GM19328 (cell line): ENCODE data around the gene TWSG1.
"Not testable (repeated sequence)": the region's sequence is repeated elsewhere in the genome, so short reads cannot be mapped to it uniquely, and the experiment has no call there.

Experiments
- ATAC-seq: cut with Tn5 transposase; IDR thresholded peaks from one replicate; pipeline ENCODE4 v1.9.1; 2021; ENCODE audit warnings: mild to moderate bottlenecking, moderate library complexity; ENCODE audit not compliant: unreplicated experiment

The TWSG1 gene

DNA sequence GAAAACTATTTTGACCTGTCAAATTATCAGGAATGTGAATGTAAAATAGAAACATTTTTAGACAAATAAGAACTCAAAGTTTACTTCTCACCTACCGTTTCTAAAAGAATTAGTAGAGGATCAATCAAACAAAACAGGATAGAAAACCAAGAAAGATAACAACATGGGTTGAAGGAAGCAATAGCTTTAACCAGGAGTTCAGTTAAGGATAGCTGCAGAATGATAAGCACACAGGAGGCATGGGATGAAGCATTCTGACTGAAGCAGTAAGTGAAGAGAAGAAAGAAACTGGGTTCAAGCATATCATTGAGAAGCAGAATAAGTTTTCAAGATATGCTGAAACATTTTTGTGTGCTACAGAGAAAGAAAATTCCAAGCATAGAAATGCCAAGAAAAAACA is 52.3 kb downstream of the TWSG1 start:
- no peak for ATAC-seq

DNA sequence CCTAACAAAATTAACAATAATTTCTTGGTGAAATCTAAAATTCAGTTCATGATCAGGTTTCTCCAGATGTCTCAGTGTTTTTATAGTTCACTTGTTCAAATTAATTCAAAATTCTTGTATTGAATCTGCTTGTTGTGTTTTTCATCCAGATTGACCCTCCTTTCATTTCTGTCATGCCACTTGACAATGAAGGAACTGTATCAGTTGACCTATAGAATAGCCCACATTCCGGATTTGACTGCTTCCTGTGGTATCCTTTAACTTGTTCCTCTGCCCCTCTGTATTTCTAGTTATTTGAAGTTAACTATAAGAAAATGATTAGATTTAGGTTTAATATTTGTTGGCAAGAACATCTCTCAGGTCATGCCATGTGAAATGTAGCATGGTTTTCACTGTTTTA is 53.3 kb downstream of the TWSG1 start:
- ATAC-seq, result no peak

DNA sequence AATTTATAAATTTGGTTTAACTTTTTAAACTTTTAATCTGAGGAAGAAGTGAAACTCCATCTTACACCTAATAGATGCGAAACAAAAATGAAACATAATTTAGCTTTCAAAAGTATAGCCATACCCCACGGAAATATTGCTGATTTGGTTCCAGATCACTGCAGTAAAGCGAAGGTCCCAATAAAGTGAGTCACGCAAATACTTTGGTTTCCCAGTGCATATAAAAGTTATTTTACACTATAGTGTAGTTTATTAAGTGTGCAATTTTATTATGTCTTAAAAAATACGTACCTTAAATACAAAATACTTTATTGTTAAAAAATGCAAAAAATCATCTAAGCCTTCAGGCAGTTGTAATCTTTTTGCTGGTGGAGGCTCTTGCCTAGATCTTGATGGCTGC is 55.1 kb downstream of the TWSG1 start:
- ATAC-seq, result no peak

DNA sequence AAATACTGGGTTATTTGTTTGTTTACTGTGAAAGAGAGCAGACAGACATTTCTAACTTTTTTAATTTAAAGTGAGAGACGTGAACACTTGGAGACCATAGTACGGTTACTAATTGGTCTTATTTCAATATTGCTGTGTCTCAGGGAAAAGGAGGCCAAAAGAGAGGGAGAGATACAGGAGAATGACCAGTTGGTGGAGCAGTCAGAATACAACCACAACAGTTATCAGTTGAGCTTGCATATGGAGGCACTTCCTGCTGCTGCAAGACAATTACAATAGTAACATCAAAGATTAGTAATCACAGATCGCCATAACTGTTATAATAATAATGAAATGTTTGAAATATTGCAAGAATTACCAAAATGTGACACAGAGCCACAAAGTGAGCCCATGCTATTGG is 58.2 kb downstream of the TWSG1 start:
- ATAC-seq, result no peak

DNA sequence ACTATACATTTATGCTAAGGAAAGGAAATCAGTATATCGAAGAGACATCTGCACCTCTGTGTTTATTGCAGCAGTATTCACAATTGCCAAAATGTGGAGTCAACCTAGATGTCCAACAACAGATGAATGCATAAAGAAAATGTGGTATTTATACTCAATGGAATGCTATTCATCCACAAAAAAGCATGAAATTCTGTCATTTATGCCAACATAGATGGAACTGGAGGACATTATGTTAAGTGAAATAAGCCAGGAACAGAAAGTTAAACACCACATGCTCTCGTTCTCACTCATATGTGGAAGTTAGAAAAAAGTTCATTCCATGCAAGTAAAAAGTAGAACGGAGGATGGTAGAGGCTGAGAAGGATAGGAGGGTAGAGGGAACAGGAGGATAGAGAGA is 59.5 kb downstream of the TWSG1 start:
- ATAC-seq, result no peak

DNA sequence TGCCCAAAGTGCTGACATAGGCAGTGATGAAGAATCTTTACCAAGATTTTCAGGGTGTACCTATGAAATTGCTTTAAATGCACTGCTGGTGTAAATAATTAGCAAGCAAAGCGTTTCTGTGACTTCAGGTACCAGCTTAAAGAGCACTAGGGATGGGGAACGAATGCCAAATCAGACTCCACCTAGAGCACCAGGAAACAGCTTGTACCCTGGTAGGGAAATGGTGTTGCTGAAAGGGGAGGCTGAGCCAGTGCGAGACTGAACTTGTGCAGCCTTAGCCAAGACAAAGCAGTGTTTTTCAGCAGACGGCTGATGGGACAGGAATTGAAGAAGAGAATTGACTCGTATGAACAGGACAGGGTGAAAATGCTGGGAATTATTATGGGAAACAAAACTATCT is 65.6 kb downstream of the TWSG1 start:
- ATAC-seq, result no peak

DNA sequence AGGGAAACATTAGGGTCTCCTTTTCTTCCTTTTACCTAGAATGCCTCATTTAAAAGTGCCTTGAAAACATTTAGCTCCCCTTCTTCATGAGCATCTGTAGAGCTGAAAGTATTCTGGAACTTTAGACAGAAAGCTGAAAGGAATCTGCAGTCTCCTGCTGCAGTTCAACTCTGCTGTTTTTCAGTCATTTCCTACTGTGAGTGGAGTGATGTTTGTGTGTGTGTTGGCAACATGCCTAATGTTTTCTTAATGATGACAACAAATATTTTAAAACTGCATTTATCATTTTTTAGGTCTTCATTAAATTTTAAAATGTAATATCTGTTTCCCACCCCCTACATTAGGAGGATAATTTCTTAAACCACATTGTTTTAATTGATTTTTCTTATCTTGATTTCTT is 66.6 kb downstream of the TWSG1 start:
- no peak for ATAC-seq

DNA sequence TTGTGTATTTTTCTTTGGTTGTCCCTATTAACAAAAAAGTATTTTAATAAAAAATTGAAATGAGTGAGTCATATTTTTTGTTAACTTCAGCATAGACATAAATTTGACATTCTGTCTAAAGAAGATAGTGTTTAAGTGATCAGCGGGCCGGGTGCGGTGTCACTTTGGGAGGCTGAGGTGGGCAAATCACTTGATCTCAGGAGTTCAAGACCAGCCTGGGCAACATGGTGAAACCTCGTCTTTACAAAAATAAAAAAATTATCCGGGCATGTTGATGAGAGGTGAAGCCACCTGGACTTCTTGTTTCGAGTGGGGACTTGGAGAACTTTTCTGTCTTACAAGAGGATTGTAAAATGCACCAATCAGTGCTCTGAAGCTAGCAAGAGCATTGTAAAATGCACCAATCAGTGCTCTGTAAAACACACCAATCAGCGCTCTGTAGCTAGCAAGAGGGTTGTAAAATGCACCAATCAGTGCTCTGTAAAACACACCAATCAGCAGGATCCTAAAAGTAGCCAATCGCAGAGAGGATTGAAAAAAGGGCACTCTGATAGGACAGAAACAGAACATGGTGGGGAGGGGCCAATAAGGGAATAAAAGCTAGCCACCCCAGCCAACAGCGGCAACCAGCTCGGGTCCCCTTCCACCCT is 67.9 kb downstream of the TWSG1 start:
- not testable (repeated sequence) for ATAC-seq

DNA sequence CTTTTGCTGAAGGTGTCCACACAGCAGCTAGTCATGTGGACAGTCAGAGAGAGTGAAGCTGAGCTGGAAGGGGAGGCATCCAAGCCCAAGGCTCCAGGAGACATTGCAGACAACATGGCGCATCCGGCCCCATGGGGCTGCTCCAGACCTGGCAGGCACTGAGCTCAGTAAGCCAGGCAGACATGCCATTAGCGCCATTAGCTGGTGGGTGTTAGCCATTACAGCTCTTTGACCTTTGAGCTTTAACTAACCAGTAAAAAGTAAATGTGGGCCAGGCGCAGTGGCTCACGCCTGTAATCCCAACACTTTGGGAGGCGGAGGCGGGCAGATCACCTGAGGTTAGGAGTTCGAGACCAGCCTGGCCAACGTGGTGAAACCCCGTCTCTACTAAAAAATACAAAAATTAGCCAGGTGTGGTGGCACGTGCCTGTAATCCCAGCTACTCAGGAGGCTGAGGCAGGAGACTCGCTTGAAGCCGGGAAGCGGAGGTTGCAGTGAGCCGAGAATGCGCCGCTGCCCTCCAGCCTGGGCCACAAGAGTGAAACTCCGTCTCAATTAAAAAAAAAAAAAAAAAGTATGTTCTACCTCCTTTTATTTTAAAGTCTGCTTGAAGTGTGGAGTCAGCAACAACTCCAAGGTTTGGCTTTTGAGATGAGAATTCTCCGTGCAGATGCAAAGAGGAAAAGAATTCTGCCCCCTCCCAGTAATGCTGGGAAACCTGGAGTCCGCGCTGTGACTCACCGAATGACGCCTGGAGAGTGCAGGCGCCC is 69.4 kb downstream of the TWSG1 start:
- ATAC-seq, result no peak

DNA sequence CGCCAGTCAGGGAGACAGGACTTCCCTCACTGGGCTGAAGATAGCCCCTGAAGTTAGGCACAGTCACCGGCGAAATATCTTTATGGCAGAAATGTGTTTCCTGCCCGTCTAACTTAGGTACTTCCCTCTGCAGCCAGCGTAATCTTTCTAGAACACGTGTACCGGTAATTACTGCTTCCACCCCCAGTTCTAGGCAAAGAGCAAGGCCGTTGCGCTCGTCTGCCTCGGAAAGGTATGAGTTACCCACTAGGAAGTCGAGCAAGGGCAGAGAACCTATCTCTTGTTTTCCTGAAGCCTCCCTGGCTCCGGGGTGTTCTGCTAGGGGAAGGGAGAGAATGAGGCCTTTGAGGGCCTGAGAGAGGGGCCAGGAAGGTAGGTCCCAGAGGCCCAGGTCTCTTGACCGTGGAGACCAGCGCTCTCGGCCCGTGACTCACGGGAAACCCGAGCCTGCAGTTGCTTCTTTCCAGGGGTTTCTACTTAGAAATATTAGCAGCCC is 70.0 kb downstream of the TWSG1 start:
- ATAC-seq, result no peak

DNA sequence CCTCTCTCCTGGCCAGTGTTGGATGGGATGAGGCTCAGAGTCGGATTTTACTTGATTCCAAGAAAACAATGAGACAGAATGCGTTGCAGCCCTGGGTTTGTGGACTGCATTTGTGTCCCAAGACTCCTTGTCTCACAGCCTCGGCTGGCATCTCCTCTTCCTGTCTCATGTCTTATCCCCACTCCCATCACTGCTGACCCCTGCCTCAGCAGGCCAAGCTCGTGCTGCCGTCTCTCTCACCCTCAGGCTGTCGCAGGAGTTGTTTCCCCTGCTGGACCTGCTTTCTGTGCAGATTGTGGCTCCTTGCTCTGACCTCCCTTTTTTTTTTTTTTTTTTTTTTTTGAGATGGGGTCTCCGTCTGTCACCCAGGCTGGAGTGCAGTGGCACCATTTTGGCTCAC is 70.6 kb downstream of the TWSG1 start:
- no peak for ATAC-seq

DNA sequence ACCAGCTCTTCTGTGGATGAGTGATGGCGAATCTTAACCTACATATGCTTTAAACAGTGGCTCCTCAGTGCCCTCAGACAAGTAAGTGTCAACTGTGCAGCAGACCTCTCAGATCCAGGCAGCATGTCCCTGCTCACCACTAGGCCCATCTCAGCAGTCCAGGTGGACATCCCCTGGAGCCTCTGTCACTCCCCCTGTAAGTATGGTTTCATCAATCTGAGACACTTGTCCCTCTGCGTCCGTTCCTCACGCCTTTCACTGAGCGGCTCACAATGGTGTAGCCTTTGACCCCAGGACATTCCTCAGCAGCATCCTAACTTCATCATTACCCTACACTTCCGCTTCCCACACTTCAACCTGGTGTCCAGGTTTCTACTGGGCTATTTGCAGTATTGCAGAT is 71.4 kb downstream of the TWSG1 start:
- no peak for ATAC-seq

DNA sequence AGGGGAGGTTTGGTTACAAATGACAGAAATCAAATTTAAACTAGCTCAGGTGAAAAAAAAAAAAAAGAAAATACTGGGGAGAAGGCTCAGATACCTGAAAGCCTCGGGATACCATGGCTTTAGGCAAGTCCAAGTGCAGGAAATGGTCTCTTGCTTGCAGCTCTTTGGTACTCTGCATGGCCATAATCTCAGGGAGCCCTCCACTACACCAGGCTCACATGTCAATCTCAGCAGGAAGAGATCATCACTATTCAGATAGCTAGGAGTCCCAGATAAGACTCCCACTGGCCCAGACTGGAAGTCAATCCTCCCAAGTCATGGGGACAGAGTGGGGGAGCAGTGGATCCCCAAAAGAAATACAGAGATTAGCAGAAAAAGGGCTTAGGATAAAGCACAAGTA is 75.9 kb downstream of the TWSG1 start:
- no peak for ATAC-seq

DNA sequence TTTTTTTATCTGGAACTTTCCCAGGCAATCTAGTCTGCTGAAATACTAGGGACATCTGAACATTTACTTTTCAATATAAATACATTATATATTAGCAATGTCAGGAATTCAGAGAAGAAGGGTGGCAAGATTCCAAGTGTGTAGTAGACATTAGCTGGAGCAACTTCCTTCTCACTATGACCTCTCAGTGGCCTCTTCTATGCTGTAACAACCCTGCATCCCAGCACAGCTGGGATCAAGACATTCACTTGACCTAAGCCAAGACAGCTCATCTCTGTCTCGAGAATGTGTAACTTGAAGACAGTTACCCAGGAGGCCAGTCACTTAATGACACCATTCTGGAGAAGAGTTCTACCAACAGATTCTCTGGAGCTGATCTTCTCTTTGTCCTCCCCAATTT is 79.0 kb downstream of the TWSG1 start:
- no peak for ATAC-seq

DNA sequence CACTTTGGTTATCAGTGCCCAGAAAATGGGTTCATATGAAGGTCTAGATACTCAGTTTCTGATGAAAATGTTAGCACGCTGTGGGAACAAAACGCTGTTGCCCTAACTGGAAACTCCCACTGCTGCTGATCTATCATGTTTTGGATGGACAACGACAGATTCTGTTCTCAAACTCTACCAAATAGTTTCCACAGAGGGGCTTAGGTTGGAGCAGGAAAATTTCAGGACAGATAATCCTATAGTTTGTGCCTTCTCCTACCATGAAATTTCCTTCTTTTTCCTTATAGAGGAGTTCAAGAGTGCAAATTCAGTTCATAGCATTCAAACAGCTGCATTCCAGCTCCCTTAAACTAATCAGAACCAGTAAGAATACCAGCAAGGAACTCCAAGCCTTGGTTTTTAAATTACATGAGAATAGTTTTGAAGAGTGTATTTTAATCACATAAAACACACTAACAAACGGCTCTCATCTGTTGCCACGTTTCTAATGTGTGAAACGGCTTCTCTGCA is 82.0 kb downstream of the TWSG1 start:
- ATAC-seq, result no peak

DNA sequence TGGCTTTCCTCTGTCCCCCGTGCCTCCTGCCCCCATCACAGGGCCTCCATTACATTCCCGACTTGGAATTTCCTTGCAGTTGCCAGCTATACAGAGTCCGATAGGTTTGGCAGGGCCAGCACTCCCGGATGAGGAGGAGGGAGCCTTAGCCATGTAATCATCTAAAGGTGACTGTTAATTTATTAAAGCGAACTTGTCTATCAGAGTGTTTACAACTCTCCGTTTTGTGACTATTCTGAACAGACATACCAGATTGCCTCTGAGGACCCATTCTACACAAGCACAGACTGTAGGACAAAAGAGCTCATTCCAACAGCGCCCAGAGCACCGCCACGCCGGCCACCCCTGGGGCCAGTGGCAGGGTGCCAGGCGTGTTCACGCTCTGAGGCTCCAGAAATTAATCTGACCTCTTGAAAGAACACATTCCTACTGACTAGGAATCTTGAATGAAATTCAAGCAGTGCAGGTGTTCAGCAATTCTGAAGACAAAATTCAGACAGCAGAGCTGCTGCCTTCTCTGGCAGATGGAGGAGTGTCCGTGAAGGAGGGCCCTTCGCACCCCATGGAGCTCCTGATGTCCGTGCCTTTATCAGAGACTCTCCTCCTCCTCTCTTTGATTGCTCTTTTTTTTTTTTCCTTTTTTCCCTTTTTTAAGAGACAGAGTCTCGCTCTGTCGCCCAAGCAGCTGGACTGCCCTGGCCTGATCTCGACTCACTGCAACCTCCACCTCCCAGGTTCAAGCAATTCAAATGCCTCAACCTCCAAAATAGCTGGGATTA is 82.7 kb downstream of the TWSG1 start:
- no peak for ATAC-seq

DNA sequence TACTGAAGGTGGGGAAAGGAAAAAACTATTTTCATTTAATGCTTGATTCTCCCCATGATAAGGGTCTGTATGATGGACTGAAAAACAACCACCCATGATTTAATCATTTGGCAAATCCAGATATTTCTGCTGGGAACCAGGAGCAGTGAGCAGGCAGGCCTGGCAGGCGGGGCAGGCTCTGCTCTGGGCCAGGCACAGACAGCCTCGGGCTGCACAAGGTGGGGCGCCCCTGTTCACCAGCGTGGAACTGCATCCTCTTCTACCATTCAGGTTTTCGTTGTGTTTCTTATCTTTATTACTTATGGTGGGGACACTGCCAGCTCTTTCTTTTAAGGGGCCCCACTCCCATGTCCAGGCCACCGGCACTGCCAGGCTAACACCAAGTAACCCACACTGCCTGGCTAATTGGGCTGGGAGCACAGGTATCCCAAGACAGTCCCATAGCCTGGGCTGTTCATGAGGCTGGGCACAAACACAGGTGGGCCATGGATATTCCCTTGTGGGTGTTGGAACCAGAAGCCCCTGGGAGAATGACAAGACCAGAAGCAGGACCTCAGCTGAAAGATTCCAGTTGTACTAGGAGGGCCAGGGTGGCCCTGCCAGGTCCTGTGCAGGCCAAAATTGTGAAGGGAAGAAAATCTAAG is 83.6 kb downstream of the TWSG1 start:
- ATAC-seq, result no peak

DNA sequence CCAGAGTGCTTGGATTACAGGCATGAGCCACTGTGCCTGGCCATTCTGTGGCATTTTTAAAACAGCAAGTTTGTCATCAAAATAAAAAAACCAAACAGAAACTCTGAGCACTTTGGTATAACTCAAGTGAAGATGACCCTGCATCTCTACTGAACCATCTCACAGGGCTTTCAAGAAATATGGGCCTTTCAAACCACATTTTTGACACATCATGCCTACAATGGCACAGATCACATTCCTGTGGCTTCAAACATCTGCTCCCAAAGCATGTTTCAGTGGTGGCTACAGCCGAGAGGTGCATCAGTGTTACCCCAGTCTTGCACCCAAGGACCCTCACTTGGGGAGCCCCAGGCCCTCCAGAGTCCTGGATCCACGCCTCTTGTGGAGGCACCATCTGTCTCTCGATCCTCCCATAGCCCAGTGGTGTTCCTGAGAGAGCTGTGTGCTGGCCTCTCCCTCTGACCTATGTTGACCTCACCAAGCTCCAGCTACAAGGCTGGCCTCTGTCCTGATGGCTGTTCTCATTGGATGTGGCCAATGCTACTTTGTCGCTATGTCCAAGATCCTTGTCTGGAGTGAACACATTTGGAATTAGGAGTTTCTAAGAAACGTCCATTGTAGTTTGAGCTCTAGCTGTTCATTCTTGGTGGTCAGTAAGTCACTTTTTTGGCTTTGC is 85.5 kb downstream of the TWSG1 start:
- ATAC-seq, result no peak

DNA sequence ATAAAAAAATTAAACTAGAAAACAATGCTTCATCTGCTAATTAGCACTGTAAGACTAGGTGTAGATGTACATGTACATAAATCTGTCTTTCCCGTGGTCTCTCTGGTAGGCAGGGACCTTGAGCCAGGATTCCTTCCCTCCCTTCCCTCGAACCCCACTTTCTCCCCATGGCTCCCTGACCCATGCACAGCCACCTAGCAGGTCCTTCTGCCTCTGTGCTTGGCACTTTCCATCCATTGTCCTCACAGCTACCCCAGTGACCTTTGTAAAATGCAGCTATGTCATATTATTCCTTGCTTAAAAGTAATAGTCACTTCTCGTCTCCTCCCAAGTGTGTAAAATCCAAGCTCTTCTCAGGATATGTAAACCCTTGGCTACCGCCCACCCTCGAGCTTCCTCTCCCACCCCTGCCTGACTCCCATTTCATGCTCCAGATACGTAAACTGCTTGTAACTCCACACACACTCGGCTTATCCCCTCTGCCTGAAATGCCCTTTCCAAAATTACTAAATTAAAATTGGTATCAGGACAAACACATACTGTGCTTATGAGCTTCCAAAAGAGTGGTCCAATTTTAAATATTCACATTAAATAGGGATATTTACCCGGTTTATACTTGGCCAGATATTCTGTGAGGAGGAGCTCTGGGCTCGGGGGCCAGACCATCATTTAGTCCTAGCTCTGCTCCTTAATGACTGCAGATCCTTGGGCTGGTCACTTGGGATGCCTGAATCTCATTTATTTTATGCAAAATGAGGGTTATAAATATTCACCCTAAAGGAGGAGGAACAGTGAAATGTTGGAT is 86.7 kb downstream of the TWSG1 start:
- ATAC-seq, result no peak

DNA sequence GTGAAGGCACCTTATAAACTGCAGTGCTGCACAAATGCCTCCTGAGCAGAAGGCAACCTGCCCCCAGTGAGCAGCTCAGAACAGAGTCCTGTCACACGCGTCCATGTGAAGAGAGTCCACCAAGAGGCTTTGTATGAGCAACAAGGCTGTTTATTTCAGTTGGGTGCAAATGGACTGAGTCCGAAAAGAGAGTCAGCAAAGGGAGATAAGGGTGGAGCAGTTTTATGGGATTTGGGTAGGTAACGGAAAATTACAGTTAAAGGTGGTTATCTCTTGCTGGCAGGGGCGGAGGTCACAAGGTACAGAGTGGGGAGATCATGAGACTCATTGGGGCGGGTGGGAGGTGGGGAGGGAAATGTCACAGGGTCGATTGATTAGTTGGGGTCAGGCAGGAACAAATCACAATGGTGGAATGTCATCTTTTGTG is 87.3 kb downstream of the TWSG1 start:
- no peak for ATAC-seq
